ENCODE data around the gene FFAR3. TPM values are rescaled to one million over a fixed set of nuclear protein-coding genes. Genes with fewer than 3 reads are reported as not detected.

Gene FFAR3
- total RNA-seq, 4 donors from 2014 or later, result 0.45 TPM; not detected in 3

DNA sequence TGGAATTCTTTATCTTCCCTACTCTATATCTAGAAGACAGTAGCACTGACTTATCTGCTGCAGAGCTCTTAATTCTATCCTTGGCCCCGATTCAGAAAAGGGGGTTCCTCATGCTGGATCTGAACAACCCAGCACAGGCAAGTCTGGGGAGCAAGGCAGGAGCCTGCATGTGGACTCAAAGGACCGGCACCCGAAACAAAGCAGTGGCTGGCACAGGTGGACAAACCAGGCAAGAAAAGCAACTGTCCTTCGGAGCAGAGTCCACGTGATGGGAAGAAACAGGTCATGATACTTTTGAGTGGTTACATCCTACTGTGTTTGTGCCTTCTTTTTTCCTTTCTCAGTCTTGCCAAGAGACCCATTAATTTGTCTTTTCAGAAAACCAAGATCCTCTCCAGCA is 50.9 kb downstream of the FFAR3 start:
- Histone ChIP-seq H3K9me3 (no peaks in the 10 kb centered on the region), H3K4me3 (replicated peaks in 1 of 3) (no peak overlapping the region), H3K27me3 (no peaks in the 10 kb centered on the region), H3K36me3 (no peaks in the 10 kb centered on the region), H3K27ac (no peak overlapping the region), H3K4me1 (no peaks in the 10 kb centered on the region)
- DNase-seq, result no peak
- intact Hi-C loops (cut with DNase I), result no loop called here
- no peak for TF ChIP-seq POLR2A (IDR thresholded peaks at IDR 0.05)
- TF ChIP-seq, protein P1, sequence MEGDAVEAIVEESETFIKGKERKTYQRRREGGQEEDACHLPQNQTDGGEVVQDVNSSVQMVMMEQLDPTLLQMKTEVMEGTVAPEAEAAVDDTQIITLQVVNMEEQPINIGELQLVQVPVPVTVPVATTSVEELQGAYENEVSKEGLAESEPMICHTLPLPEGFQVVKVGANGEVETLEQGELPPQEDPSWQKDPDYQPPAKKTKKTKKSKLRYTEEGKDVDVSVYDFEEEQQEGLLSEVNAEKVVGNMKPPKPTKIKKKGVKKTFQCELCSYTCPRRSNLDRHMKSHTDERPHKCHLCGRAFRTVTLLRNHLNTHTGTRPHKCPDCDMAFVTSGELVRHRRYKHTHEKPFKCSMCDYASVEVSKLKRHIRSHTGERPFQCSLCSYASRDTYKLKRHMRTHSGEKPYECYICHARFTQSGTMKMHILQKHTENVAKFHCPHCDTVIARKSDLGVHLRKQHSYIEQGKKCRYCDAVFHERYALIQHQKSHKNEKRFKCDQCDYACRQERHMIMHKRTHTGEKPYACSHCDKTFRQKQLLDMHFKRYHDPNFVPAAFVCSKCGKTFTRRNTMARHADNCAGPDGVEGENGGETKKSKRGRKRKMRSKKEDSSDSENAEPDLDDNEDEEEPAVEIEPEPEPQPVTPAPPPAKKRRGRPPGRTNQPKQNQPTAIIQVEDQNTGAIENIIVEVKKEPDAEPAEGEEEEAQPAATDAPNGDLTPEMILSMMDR (IDR thresholded peaks at IDR 0.05), result no peak
- WGBS, 2 donors, result 81 to 89% methylated on average over 5 of the region's 5 CpGs

Small RNAs within 50 kb of the gene (microRNA-seq; reads per million reads assigned to microRNA genes)
- not detected for gene MIR5196

Other genes with a start within 250 kb of the FFAR3 start
- 1 to 10 TPM in 1 of 4 donors, not detected in 3; 1.1 TPM for gene FXYD3, start 242.6 kb upstream of the FFAR3 start, total RNA-seq
- gene LGI4, start 223.4 kb upstream of the FFAR3 start, total RNA-seq, result 10 to 100 TPM in 1 of 4 donors, 1 to 10 TPM in 3; 3.2 to 10.9 (median 6.9) TPM
- 10 to 100 TPM in 2 of 4 donors, 1 to 10 TPM in 2; 1.1 to 26.3 (median 8.8) TPM for gene FXYD1, start 219.6 kb upstream of the FFAR3 start, total RNA-seq
- gene FXYD7, start 215.2 kb upstream of the FFAR3 start, total RNA-seq, result 1 to 10 TPM in 1 of 4 donors, not detected in 3; 1.6 TPM
- 10 to 100 TPM in 3 of 4 donors, 1 to 10 TPM in 1; 9.3 to 52.4 (median 19.6) TPM for gene FXYD5, start 203.7 kb upstream of the FFAR3 start, total RNA-seq
- gene FAM187B, start 129.7 kb upstream of the FFAR3 start, total RNA-seq, result under 1 TPM in 1 of 4 donors, not detected in 3; 0.67 TPM
- gene LSR, start 109.5 kb upstream of the FFAR3 start, total RNA-seq, result 10 to 100 TPM; 36.5 to 85.3 (median 61.8) TPM
- 100 to 1,000 TPM in 3 of 4 donors, 10 to 100 TPM in 1; 98.9 to 133 (median 126) TPM for gene USF2, start 89.5 kb upstream of the FFAR3 start, total RNA-seq
- gene HAMP, start 75.9 kb upstream of the FFAR3 start, total RNA-seq, result not detected
- 10 to 100 TPM in 1 of 4 donors, 1 to 10 TPM in 2, not detected in 1; 1.7 to 19.2 (median 2.7) TPM for gene MAG, start 66.3 kb upstream of the FFAR3 start, total RNA-seq
- 10 to 100 TPM in 1 of 4 donors, 1 to 10 TPM in 2, under 1 TPM in 1; 0.68 to 18.4 (median 2.0) TPM for gene CD22, start 29.3 kb upstream of the FFAR3 start, total RNA-seq
- not detected for gene FFAR1, start 10.6 kb upstream of the FFAR3 start, total RNA-seq
- under 1 TPM in 1 of 4 donors, not detected in 3; 0.27 TPM for gene GPR42, start 12.6 kb downstream of the FFAR3 start, total RNA-seq
- gene FFAR2, start 89.8 kb downstream of the FFAR3 start, total RNA-seq, result under 1 TPM in 1 of 4 donors, not detected in 3; 0.27 TPM
- gene KRTDAP, start 132.0 kb downstream of the FFAR3 start, total RNA-seq, result 1 to 10 TPM in 1 of 4 donors, not detected in 3; 2.7 TPM
- 100 to 1,000 TPM; 164 to 348 (median 213) TPM for gene DMKN, start 155.2 kb downstream of the FFAR3 start, total RNA-seq
- gene SBSN, start 169.9 kb downstream of the FFAR3 start, total RNA-seq, result 1 to 10 TPM in 1 of 4 donors, not detected in 3; 1.2 TPM
- gene GAPDHS, start 175.0 kb downstream of the FFAR3 start, total RNA-seq, result 1 to 10 TPM in 1 of 4 donors, not detected in 3; 1.6 TPM
- gene TMEM147, start 187.2 kb downstream of the FFAR3 start, total RNA-seq, result 100 to 1,000 TPM; 186 to 202 (median 188) TPM
- 1 to 10 TPM in 1 of 4 donors, under 1 TPM in 3; 0.27 to 1.9 (median 0.33) TPM for gene ATP4A, start 205.2 kb downstream of the FFAR3 start, total RNA-seq
- not detected for gene PMIS2, start 227.7 kb downstream of the FFAR3 start, total RNA-seq